Mucosa of stomach (tissue), 1 donor: ENCODE data around the gene DNAJB8.

Source experiments
- H3K27me3 ChIP-seq: one replicate; pipeline ENCODE4 v1.7.0; 2013; ENCODE audit warnings: mild to moderate bottlenecking, low read length; ENCODE audit not compliant: control insufficient read depth, insufficient read depth
- H3K36me3 ChIP-seq: one replicate; pipeline ENCODE4 v1.7.0; 2013; ENCODE audit warnings: low read length; ENCODE audit not compliant: control insufficient read depth, insufficient read depth
- H3K4me1 ChIP-seq: one replicate; pipeline ENCODE4 v1.7.0; 2013; ENCODE audit warnings: mild to moderate bottlenecking, low read length; ENCODE audit not compliant: control insufficient read depth, insufficient read depth
- H3K4me3 ChIP-seq: one replicate; pipeline ENCODE4 v1.7.0; 2013; ENCODE audit warnings: low read length
- H3K9ac ChIP-seq: one replicate; pipeline ENCODE4 v1.7.0; 2013; ENCODE audit warnings: mild to moderate bottlenecking, low read length, moderate library complexity
- H3K9me3 ChIP-seq: one replicate; pipeline ENCODE4 v1.7.0; 2013; ENCODE audit warnings: mild to moderate bottlenecking, low read length, moderate library complexity; ENCODE audit not compliant: control insufficient read depth
- donor health status: Pancreatic carcinoma.

DNAJB8 gene

GRCh38 chr3:128466840-128467541 is at the start of gene DNAJB8:
DNAJB8 (minus strand) TSS chr3:128466890; CDS start chr3:128463245, 3,645 bp downstream.
- Histone ChIP-seq H3K4me3 (no peak within 1 kb of the TSS), H3K9me3 (no peaks in the 10 kb centered on the region), H3K27me3 (peaks cover 4% of the 10 kb centered on the region), H3K36me3 (no peaks in the 10 kb centered on the region), H3K9ac (no peak within 1 kb of the TSS), H3K4me1 (no peaks in the 10 kb centered on the region)

DNA sequence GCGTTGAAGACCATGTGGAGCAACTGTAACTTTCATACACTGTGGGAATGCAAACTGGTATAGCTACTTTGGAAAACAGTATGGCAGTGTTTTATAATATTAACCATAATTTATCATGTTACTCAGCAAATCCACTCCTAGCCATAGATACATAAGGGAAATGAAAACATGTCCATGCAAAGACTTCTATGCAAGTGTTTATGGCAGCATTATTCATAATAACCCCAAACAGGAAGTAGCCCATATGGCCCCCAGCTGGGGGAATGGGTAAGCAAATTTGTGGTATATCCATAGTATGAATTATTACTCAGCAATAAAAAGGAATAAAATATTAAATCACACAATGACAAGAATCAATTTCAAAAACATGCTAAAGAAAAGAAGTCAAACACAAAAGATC is 49.3 kb upstream of the DNAJB8 start:
- H3K9me3 ChIP-seq: no peaks in the 10 kb centered on the region
- no peaks in the 10 kb centered on the region for H3K36me3 ChIP-seq
- no peak overlapping the region for H3K9ac ChIP-seq
- H3K4me1 ChIP-seq: no peaks in the 10 kb centered on the region
- H3K4me3 ChIP-seq: no peak overlapping the region
- H3K27me3 ChIP-seq: peaks cover 12% of the 10 kb centered on the region

GRCh38 chr3:128508852-128509251 is 42.2 kb upstream of the DNAJB8 start:
- Histone ChIP-seq H3K9me3 (no peaks in the 10 kb centered on the region), H3K4me1 (no peaks in the 10 kb centered on the region), H3K4me3 (no peak overlapping the region), H3K36me3 (no peaks in the 10 kb centered on the region), H3K9ac (no peak overlapping the region), H3K27me3 (peaks cover 7% of the 10 kb centered on the region)

DNA sequence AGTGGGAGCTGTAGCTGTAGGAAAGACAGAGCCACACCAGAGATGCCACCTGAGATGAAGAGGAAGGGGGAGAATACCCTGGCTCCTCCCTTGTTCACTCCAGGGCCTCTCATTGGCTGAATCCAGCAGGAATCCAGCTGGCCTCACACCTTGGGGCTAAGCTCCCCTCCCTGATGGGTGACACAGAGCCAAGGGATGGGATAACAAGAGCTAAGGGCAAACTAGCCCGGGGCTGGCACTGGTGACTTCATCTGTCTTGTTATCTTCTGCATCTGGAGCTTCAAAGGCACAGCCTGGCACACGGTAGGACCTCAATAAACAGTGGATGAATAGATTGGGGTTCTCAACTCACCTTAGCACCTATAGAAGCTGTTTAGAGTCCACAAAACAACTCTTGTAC is 40.1 kb upstream of the DNAJB8 start:
- Histone ChIP-seq H3K9me3 (no peaks in the 10 kb centered on the region), H3K36me3 (no peaks in the 10 kb centered on the region), H3K4me3 (no peak overlapping the region), H3K9ac (no peak overlapping the region), H3K27me3 (peaks cover 13% of the 10 kb centered on the region), H3K4me1 (no peaks in the 10 kb centered on the region)

DNA sequence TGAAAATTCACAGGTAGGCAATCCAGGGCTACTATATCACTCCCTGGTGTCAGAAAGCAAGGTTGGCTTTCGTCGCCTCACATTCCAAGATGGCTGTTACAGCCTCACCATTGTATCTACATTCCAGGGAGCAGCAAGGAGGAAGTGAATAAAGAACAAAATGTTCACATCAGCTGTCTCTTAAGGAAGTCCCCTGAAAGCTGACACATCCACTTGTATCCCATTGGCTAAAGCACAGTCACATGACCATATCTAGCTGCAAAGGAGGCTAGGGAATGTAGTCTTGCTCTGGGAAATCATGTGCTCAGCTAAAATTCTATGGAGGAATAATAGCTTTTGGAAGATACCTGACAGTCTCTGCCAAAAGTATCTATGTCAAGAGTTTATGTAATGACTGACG is 39.1 kb upstream of the DNAJB8 start:
- Histone ChIP-seq H3K4me3 (no peak overlapping the region), H3K9me3 (no peaks in the 10 kb centered on the region), H3K9ac (no peak overlapping the region), H3K4me1 (no peaks in the 10 kb centered on the region), H3K27me3 (peaks cover 13% of the 10 kb centered on the region), H3K36me3 (no peaks in the 10 kb centered on the region)

DNA sequence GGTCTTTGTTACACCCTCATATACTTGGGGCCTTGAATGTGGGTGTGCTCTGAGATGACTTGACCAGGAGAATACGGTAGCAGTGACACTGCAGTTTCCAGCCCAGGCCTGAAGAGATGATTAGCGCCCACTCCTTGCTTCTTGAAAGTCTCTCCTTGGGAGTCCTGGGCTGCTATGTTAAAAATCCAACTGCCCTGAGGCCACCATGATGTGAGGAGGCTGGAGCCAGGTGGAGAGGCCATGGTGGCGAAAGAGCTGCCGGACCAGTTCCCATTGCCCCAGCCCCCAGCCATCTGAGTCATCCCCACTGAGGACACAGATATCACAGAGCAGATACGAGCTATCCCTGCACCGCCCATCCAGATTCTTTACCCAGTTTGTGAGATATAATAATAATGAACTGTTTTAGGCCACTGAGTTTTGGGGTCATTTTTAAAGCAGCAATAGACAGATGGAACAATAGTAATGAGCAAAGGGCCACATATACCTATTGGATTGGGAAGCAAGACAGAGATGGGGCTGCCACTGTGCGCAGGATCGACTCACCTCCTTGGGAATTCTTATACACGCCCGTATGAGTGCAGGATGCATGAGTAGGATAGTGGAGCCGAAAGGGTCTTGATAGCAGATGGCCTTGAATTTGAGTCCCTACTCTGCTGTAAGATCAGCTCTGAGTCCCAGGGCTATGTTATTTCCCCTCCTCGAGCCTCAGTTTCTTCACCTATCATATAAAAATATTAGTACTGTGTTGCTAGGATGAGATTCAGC is 38.5 kb upstream of the DNAJB8 start:
- Histone ChIP-seq H3K9ac (no peak overlapping the region), H3K36me3 (no peaks in the 10 kb centered on the region), H3K9me3 (no peaks in the 10 kb centered on the region), H3K4me3 (no peak overlapping the region), H3K4me1 (no peaks in the 10 kb centered on the region), H3K27me3 (peaks cover 19% of the 10 kb centered on the region)

DNA sequence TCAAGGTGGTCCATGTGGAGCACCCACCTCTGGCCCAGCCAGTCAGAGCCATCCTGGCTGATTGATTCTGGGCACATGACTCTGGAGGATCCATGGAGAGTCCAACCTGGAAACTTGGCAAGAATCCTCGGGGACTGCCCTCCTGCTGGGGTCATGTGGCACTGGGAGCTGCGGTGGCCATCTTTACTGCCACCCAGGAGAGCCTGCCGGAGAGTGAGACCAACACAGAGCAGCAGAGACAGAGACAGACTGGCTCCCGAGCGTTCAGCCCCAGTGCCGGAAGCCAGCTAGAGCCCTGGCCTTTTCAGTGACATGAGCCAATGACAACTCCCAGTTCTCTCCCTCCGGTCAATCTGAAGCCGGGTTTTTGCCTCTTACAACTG is 37.8 kb upstream of the DNAJB8 start:
- Histone ChIP-seq H3K4me1 (no peaks in the 10 kb centered on the region), H3K27me3 (peaks cover 25% of the 10 kb centered on the region), H3K4me3 (no peak overlapping the region), H3K36me3 (no peaks in the 10 kb centered on the region), H3K9me3 (no peaks in the 10 kb centered on the region), H3K9ac (no peak overlapping the region)

DNA sequence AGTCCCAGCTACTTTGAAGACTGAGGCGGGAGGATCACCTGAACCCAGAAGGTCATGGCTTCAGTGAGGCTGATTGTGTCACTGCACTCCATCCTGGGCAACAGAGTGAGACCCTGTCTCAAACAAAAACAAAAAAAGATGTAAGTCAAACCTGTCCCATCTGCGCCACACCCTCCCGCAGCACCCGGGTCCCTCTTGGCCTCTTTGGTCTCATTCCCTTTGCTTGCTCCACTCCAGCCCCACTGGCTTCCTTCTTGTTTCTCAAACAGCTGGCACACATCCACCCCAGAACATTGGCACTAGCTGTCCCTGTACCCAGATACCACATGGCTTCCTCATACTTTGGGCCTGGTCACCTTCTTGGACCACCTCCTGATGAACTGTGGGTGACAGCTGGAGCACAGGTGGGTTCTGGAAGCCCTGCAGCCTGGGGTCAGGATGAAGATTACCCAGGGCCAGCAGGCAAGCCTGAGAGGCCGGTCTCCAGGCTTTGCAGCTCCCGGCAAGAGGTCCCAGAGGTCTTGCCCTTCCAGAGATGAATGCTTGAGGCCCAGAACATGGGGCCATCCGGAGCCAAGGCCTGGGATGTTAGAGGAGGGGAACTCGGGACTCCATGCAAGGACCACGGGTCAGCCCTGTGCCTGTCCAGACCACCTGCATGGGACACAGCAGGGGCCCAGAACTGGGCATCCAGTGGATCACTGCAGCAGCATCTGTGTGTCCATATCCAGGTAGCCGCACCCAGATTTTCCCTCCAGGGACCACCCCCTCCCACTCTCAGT is 37.3 kb upstream of the DNAJB8 start:
- Histone ChIP-seq H3K9ac (no peak overlapping the region), H3K9me3 (no peaks in the 10 kb centered on the region), H3K36me3 (no peaks in the 10 kb centered on the region), H3K27me3 (peaks cover 31% of the 10 kb centered on the region), H3K4me3 (no peak overlapping the region), H3K4me1 (no peaks in the 10 kb centered on the region)

DNA sequence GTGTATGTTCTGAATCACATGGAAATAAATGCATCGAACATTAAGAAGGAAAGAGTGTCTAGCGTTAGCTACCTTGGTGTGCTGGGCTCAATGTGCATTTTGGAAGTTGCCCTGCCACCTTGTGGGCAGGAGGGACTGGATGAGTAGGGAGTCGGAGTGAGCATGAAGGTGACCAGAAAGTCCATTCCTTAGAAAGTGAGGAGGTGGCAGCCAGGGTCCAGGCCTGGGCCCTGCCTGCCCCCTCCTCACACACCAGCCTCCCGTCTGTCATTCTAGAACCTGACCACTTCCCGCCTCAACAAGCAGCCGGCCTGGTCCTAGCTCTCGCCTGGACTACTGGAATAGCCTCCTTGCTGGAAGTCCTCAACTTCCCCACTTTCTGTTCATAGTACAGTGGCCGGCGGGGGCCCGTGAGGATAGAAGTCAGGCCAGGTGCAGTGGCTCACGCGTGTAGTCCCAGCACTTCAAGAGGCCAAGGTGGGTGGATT is 36.5 kb upstream of the DNAJB8 start:
- H3K9ac ChIP-seq: no peak overlapping the region
- no peak overlapping the region for H3K4me3 ChIP-seq
- no peaks in the 10 kb centered on the region for H3K9me3 ChIP-seq
- H3K4me1 ChIP-seq: no peaks in the 10 kb centered on the region
- H3K27me3 ChIP-seq: peaks cover 38% of the 10 kb centered on the region
- H3K36me3 ChIP-seq: no peaks in the 10 kb centered on the region

DNA sequence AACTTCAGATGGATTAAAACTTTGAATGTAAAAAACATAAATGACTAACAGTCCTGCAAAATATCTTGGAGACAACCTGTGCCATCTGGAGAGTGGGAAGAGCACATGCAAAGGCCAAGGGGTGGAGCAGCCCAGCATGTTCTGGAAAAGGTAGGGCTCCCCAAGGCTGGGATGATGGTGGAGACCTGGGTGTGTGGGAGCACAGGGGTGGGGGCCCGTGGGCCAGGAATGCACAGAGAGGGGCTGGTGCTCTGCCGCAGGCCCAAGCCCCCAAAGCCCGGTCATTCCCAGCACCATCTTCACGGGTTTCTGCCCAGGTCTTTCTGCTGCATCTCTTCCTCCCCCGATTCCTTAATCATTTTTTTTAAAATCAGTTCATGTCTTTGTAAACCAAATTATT is 36.0 kb upstream of the DNAJB8 start:
- H3K4me1 ChIP-seq: no peaks in the 10 kb centered on the region
- H3K4me3 ChIP-seq: no peak overlapping the region
- H3K27me3 ChIP-seq: peaks cover 42% of the 10 kb centered on the region
- H3K9ac ChIP-seq: no peak overlapping the region
- H3K9me3 ChIP-seq: no peaks in the 10 kb centered on the region
- no peaks in the 10 kb centered on the region for H3K36me3 ChIP-seq

GRCh38 chr3:128501431-128501830 is 34.7 kb upstream of the DNAJB8 start:
- no peaks in the 10 kb centered on the region for H3K9me3 ChIP-seq
- H3K36me3 ChIP-seq: no peaks in the 10 kb centered on the region
- peaks cover 9% of the 10 kb centered on the region for H3K4me1 ChIP-seq
- H3K4me3 ChIP-seq: no peak overlapping the region
- H3K27me3 ChIP-seq: peaks cover 53% of the 10 kb centered on the region
- no peak overlapping the region for H3K9ac ChIP-seq

DNA sequence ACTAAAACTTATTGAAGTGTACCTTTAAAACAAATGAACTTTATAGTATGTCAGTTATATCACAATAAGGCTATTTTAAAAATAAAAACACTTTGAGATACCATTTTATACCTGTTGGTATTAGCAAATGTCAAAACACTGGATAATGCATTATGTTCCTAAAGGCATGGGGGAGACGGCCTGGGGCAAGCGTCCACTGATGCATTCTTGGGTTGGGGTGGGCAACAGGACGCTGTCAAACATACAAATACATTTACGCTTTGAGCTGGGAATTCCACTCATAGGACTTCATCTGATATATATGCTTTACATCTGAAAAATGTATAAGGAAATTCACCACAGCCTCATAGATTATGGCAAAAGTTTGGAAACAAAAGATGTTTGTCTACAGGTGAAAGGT is 33.9 kb upstream of the DNAJB8 start:
- Histone ChIP-seq H3K9me3 (no peaks in the 10 kb centered on the region), H3K9ac (no peak overlapping the region), H3K4me3 (no peak overlapping the region), H3K27me3 (peaks cover 62% of the 10 kb centered on the region), H3K4me1 (peaks cover 9% of the 10 kb centered on the region), H3K36me3 (no peaks in the 10 kb centered on the region)
